ENCODE measurements around the gene PGLYRP4. TPM values are rescaled to one million over a fixed set of nuclear protein-coding genes. Genes with fewer than 3 reads are reported as not detected.
"Not testable (repeated sequence)": the region's sequence is repeated elsewhere in the genome, so short reads cannot be mapped to it uniquely, and the experiment has no call there.

The PGLYRP4 gene
- total RNA-seq, 1 experiment from 2014 or later, result not detected

DNA sequence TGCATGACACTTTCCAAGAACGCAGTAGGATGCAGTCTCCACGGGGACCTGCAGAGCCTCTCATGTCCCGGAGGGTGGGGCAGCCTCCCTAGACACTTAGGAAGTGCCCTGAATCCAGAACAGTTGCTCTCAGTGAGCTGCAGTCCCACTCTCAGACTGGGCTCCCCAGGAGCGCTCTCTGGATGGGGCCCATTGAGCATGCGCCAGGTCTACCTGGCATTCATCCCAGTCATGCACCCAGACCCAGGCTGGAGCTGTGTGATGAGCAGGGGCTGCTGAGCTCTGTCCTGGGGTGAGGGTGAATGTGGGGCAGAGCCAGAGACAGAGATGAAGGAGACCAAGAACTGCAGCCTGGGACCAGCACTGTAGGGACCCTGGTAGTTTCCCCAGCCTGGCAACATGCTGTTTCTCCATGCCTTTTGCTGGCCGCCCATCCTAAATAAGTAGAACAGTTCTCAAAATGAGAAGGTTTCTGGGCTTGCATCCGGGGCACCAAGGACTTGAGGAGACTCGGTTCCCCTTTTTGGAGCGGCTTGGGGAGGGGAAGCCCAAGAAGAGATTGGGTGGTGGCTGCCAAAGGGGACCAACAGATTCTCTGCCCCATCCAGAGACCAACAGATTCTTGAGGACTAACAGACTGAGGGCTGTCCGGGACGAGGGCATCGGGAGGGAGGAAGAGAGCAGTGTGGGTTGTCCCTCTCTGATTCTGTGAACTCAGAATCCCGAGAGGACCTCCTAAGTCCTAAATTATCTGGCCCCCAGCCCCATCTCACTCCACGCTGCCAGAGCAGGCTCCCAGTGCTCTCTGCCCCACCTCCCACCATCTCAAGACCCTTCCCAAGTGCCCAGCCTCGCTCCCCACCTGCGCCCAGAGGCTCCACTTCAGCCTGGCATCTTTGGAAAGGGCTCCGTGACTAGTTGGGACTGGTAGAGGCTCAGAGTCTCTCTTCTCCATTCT lies 1.0 kb upstream of the PGLYRP4 start:
- CTCF ChIA-PET, result interaction anchor here (0.6 kb wide), 1 partner anchor 20 kb away, joined by 3 read pairs; no protein-coding TSS in a partner anchor
- no TSS peak for BruUV-seq (replicated peaks)

DNA sequence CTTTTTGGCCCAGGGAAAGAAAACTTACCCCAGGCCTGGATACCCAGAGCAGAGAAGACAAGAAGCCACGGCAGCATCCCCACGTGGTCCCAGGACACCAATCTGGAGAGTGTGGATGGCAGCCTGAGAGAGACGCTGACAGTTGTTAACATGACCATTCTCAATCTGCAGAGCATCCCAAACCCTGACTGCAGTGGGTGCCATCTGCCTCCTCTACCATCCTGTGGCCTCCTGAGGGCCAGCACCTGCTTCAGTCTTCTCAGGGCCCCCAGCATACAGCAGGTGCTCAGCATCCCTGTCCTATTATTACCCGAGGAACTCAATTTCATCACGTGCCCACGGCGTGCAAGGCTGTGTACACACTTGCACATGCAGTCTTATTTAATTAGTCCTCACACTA lies 785 bp downstream of the PGLYRP4 start:
- no peak overlapping the region for H3K4me3 ChIP-seq
- no peak overlapping the region for H3K27ac ChIP-seq
- CTCF ChIA-PET, result no interaction called here
- H3K79me2 ChIP-seq (ENCODE audit: low read depth), result no peaks in the 10 kb centered on the region
- no peaks in the 10 kb centered on the region for H4K20me1 ChIP-seq (ENCODE audit: insufficient read depth)
- no peaks in the 10 kb centered on the region for H3K9me3 ChIP-seq (ENCODE audit: insufficient read depth, low read depth)
- TF ChIP-seq, protein P1, sequence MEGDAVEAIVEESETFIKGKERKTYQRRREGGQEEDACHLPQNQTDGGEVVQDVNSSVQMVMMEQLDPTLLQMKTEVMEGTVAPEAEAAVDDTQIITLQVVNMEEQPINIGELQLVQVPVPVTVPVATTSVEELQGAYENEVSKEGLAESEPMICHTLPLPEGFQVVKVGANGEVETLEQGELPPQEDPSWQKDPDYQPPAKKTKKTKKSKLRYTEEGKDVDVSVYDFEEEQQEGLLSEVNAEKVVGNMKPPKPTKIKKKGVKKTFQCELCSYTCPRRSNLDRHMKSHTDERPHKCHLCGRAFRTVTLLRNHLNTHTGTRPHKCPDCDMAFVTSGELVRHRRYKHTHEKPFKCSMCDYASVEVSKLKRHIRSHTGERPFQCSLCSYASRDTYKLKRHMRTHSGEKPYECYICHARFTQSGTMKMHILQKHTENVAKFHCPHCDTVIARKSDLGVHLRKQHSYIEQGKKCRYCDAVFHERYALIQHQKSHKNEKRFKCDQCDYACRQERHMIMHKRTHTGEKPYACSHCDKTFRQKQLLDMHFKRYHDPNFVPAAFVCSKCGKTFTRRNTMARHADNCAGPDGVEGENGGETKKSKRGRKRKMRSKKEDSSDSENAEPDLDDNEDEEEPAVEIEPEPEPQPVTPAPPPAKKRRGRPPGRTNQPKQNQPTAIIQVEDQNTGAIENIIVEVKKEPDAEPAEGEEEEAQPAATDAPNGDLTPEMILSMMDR (conservative IDR thresholded peaks at IDR 0.05), result no peak
- TF ChIP-seq EZH2 (IDR thresholded peaks at IDR 0.05; ENCODE audit: low read depth), result no peak
- intact Hi-C loops (cut with micrococcal nuclease; ENCODE audit: unreplicated experiment), result no loop called here
- no peak overlapping the region for H3K4me2 ChIP-seq
- no TSS peak for BruUV-seq (replicated peaks)
- peaks cover 21% of the 10 kb centered on the region; the same call in 1 of the 2 replicates for H3K27me3 ChIP-seq (ENCODE audit: insufficient read depth, low read depth)
- peaks cover 3% of the 10 kb centered on the region; the same call in 1 of the 2 replicates for H3K4me1 ChIP-seq (replicated peaks; ENCODE audit: insufficient read depth)
- H2AFZ ChIP-seq, result no peak overlapping the region
- no peak for DNase-seq
- peaks cover 4% of the 10 kb centered on the region for H3F3A ChIP-seq (ENCODE audit: insufficient read depth, low read depth)
- POLR2A ChIA-PET (ENCODE audit: unreplicated experiment), result no interaction called here
- H3K36me3 ChIP-seq (ENCODE audit: low read depth), result no peaks in the 10 kb centered on the region
- H3K9me2 ChIP-seq (ENCODE audit: insufficient read depth), result no peaks in the 10 kb centered on the region

More for the DNA sequence above, 1.0 kb upstream of the PGLYRP4 start:
- H3K79me2 ChIP-seq (ENCODE audit: low read depth), result no peaks in the 10 kb centered on the region
- H3K27me3 ChIP-seq (ENCODE audit: insufficient read depth, low read depth), result peaks cover 12% of the 10 kb centered on the region; the same call in 1 of the 2 replicates
- no peak overlapping the region for H2AFZ ChIP-seq
- H3K36me3 ChIP-seq (ENCODE audit: low read depth), result no peaks in the 10 kb centered on the region
- H3F3A ChIP-seq (ENCODE audit: insufficient read depth, low read depth), result peaks cover 4% of the 10 kb centered on the region
- no peak for DNase-seq
- no peak overlapping the region for H3K4me2 ChIP-seq
- no peaks in the 10 kb centered on the region for H4K20me1 ChIP-seq (ENCODE audit: insufficient read depth)
- H3K4me3 ChIP-seq, result no peak overlapping the region
- H3K9me3 ChIP-seq (ENCODE audit: insufficient read depth, low read depth), result no peaks in the 10 kb centered on the region
- no peak for TF ChIP-seq EZH2 (IDR thresholded peaks at IDR 0.05; ENCODE audit: low read depth)
- TF ChIP-seq, protein P1 (conservative IDR thresholded peaks at IDR 0.05), result no peak
- POLR2A ChIA-PET (ENCODE audit: unreplicated experiment), result no interaction called here
- intact Hi-C loops (cut with micrococcal nuclease; ENCODE audit: unreplicated experiment), result loop anchor here (5.0 to 10.0 kb wide), 2 partner anchors 218 to 325 kb away; partner anchors contain the start of genes ILF2, NPR1 and S100A2
- H3K27ac ChIP-seq, result no peak overlapping the region
- no peaks in the 10 kb centered on the region for H3K9me2 ChIP-seq (ENCODE audit: insufficient read depth)
- peaks cover 9% of the 10 kb centered on the region; the same call in 1 of the 2 replicates for H3K4me1 ChIP-seq (replicated peaks; ENCODE audit: insufficient read depth)

DNA sequence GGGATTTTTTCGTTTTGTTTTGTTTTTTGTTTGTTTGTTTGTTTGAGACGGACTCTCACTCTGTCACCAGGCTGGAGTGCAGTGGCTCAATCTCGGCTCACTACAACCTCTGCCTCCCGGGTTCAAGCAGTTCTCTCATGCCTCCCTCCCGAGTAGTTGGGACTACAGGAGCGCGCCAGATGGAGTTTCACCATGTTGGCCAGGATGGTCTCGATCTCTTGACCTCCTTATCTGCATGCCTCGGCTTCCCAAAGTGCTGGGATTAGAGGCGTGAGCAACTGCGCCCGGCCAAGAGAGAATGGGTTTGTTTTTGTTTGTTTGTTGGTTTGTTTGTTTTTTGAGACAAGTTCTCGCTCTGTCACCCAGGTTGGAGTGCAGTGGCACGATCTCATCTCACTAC lies 1.6 kb downstream of the PGLYRP4 start:
- H3K36me3 ChIP-seq (ENCODE audit: low read depth); CTCF ChIA-PET; H3K9me2 ChIP-seq (ENCODE audit: insufficient read depth); H3K4me3 ChIP-seq; H3K4me1 ChIP-seq (replicated peaks; ENCODE audit: insufficient read depth); H3K4me2 ChIP-seq; H3F3A ChIP-seq (ENCODE audit: insufficient read depth, low read depth); intact Hi-C loops (cut with micrococcal nuclease; ENCODE audit: unreplicated experiment); H2AFZ ChIP-seq; H3K9me3 ChIP-seq (ENCODE audit: insufficient read depth, low read depth); POLR2A ChIA-PET (ENCODE audit: unreplicated experiment); H3K27ac ChIP-seq; H3K79me2 ChIP-seq (ENCODE audit: low read depth); DNase-seq; H4K20me1 ChIP-seq (ENCODE audit: insufficient read depth); BruUV-seq (replicated peaks): not testable (repeated sequence)
- peaks cover 29% of the 10 kb centered on the region for H3K27me3 ChIP-seq (ENCODE audit: insufficient read depth, low read depth)

Measured in PC-9 (cell line).